GM18502 (cell line): ENCODE results near the gene ASCC2.
A peak's percentile ranks its signal among the peaks of the same experiment; 100 is the strongest.

Experiments
- ATAC-seq: cut with Tn5 transposase; IDR thresholded peaks from one replicate; pipeline ENCODE4 v1.9.1; 2021; ENCODE audit warnings: mild to moderate bottlenecking; ENCODE audit not compliant: unreplicated experiment, poor library complexity

Gene ASCC2

GRCh38 chr22:29795663-29796062 lies 42.4 kb downstream of the ASCC2 start:
- no peak for ATAC-seq

GRCh38 chr22:29793396-29793795 lies 44.7 kb downstream of the ASCC2 start:
- no peak for ATAC-seq

GRCh38 chr22:29790061-29790460 lies 48.0 kb downstream of the ASCC2 start:
- ATAC-seq: no peak

GRCh38 chr22:29788339-29789279 lies 49.5 kb downstream of the ASCC2 start:
- no peak for ATAC-seq

GRCh38 chr22:29787371-29787980 lies 50.6 kb downstream of the ASCC2 start:
- ATAC-seq: no peak

GRCh38 chr22:29786031-29786430 lies 52.0 kb downstream of the ASCC2 start:
- ATAC-seq: no peak

GRCh38 chr22:29784451-29785361 lies 53.4 kb downstream of the ASCC2 start:
- no peak for ATAC-seq

GRCh38 chr22:29782061-29782845 lies 55.8 kb downstream of the ASCC2 start:
- no peak for ATAC-seq

GRCh38 chr22:29780748-29781676 lies 57.1 kb downstream of the ASCC2 start:
- no peak for ATAC-seq

GRCh38 chr22:29780220-29780619 lies 57.9 kb downstream of the ASCC2 start:
- ATAC-seq: no peak

- no peak for ATAC-seq
These were observed 64.8 kb downstream of the ASCC2 start for GRCh38 chr22:29773233-29773632.

- no peak for ATAC-seq
These were observed 65.9 kb downstream of the ASCC2 start for GRCh38 chr22:29772170-29772641.

- ATAC-seq: no peak
These were observed 68.3 kb downstream of the ASCC2 start for GRCh38 chr22:29769723-29770321.

- ATAC-seq: no peak
These were observed 69.9 kb downstream of the ASCC2 start for GRCh38 chr22:29768052-29768693.

GRCh38 chr22:29767171-29768051 lies 70.7 kb downstream of the ASCC2 start, which contains the start of gene UQCR10:
Gene UQCR10, plus strand, starts transcription at chr22:29767369. Its CDS starts 30 bp downstream, at chr22:29767399.
- peak; percentile 79 for ATAC-seq

- peak; percentile 83 for ATAC-seq
These were observed 71.4 kb downstream of the ASCC2 start, which contains the start of gene ZMAT5 for GRCh38 chr22:29766632-29767170. Gene ZMAT5, minus strand, starts transcription at chr22:29767007. Its CDS starts 18,463 bp downstream, at chr22:29748544.
